Heart left ventricle (tissue), 13 donors: ENCODE results near the gene SULT4A1.

Experiments used
- CTCF ChIP-seq, 12 donors: fragments of 200-600 bp; sonication (generic) in 4 of 12; IDR thresholded peaks; one replicate each; pipeline versions ENCODE4 v1.5.0 to v1.8.0; 2018 to 2022; ENCODE audit warnings: antibody characterized with exemption in 12 of 12, mild to moderate bottlenecking in 5 of 12
- POLR2A ChIP-seq, 2 donors: fragments of 450-650 bp; IDR thresholded peaks; one replicate each; pipeline ENCODE4 v1.6.1; 2017; ENCODE audit warnings: antibody characterized with exemption in 2 of 2, mild to moderate bottlenecking in 2 of 2, moderate library complexity in 2 of 2
- donor health status: ischemic (EF 13 %, LVEDD 7.1; RV severe dilation, severe dysfunction).
- donor health status: DM: no; HTN: yes; CAD: no.
- donor health status: DM: no; HTN: no; CAD: no.
- donor health status: ischemic (EF 25% LVEDD 6.9; RV normal size, moderate dysfunction).
- donor health status: ischemic (EF 25% LVEDD 5.7; RV mildly dilated, moderate dysfunction).
- donor health status: ischemic (EF 35%, LVEDD 5.7; RV mildly dilated, moderate dysfunction).
- donor health status: nonischemic (EF 11% LVEDD 7.7; RV severe dilation, severe dysfunction).
- donor health status: DM: yes; HTN: yes; CAD: no.
- donor health status: PGD.
- donor health status: ischemic (EF 29% LVEDD 5.4; RV normal size, mild dysfunction).
- donor health status: nonischemic (EF 23%, LVEDD 6.1; RV moderate dilation, normal function).

- TF ChIP-seq CTCF (IDR thresholded peaks at IDR 0.05) (no peak), POLR2A (IDR thresholded peaks at IDR 0.05) (no peak)
These were observed 50.5 kb downstream of the SULT4A1 start for GRCh38 chr22:43811777-43812148.
